HEK293 (cell line): ENCODE results near the gene VASP.

Experiments
- EGR2 ChIP-seq: fragments of 450-650 bp; formaldehyde crosslinking; IDR thresholded peaks from 2 replicates; pipeline ENCODE4 v1.5.1; 2016; ENCODE audit warnings: low read depth, missing biosample characterization, missing genetic modification characterization
- GLI4 ChIP-seq: fragments of 450-650 bp; formaldehyde crosslinking; IDR thresholded peaks from 2 replicates; pipeline ENCODE4 v1.5.1; 2016; ENCODE audit warnings: missing biosample characterization, missing genetic modification characterization
- KLF7 ChIP-seq: fragments of 450-650 bp; formaldehyde crosslinking; IDR thresholded peaks from 2 replicates; pipeline ENCODE4 v1.5.1; 2016; ENCODE audit warnings: missing biosample characterization, missing genetic modification characterization, borderline replicate concordance
- MEIS1 ChIP-seq: sonication (generic); formaldehyde crosslinking; IDR thresholded peaks from 2 replicates; pipeline ENCODE4 v1.8.1; 2022; ENCODE audit warnings: missing genetic modification reagents, mild to moderate bottlenecking, borderline replicate concordance
- SCRT2 ChIP-seq: fragments of 450-650 bp; formaldehyde crosslinking; IDR thresholded peaks from 2 replicates; pipeline ENCODE4 v1.5.1; 2016; ENCODE audit warnings: missing biosample characterization, missing genetic modification characterization
- SP7 ChIP-seq: fragments of 450-650 bp; formaldehyde crosslinking; IDR thresholded peaks from 2 replicates; pipeline ENCODE4 v1.5.1; 2016; ENCODE audit warnings: missing biosample characterization, missing genetic modification characterization
- ZFHX2 ChIP-seq: fragments of 450-650 bp; formaldehyde crosslinking; conservative IDR thresholded peaks from 2 replicates; pipeline ENCODE4 v1.5.1; 2016; ENCODE audit warnings: missing biosample characterization, missing genetic modification characterization
- ZFP69B ChIP-seq: fragments of 450-650 bp; formaldehyde crosslinking; IDR thresholded peaks from 2 replicates; pipeline ENCODE4 v1.5.1; 2016; ENCODE audit warnings: missing biosample characterization, missing genetic modification characterization
- ZNF146 ChIP-seq: fragments of 450-650 bp; formaldehyde crosslinking; IDR thresholded peaks from 2 replicates; pipeline ENCODE4 v1.5.1; 2016; ENCODE audit warnings: missing biosample characterization, missing genetic modification characterization
- ZNF169 ChIP-seq: fragments of 450-650 bp; formaldehyde crosslinking; IDR thresholded peaks from 2 replicates; pipeline ENCODE4 v1.5.1; 2016; ENCODE audit warnings: missing biosample characterization, missing genetic modification characterization
- ZNF175 ChIP-seq: fragments of 450-650 bp; formaldehyde crosslinking; IDR thresholded peaks from 2 replicates; pipeline ENCODE4 v1.5.1; 2016; ENCODE audit warnings: missing biosample characterization, missing genetic modification characterization
- ZNF184 ChIP-seq: fragments of 450-650 bp; IDR thresholded peaks from 2 replicates; pipeline ENCODE4 v1.5.1; 2018; ENCODE audit warnings: missing biosample characterization, mild to moderate bottlenecking, missing genetic modification characterization
- ZNF19 ChIP-seq: fragments of 450-650 bp; formaldehyde crosslinking; IDR thresholded peaks from 2 replicates; pipeline ENCODE4; 2016; ENCODE audit warnings: missing biosample characterization, missing genetic modification characterization, low read depth
- ZNF214 ChIP-seq: fragments of 450-650 bp; formaldehyde crosslinking; IDR thresholded peaks from 2 replicates; pipeline ENCODE4 v1.5.1; 2017; ENCODE audit warnings: missing biosample characterization, mild to moderate bottlenecking, missing genetic modification characterization, borderline replicate concordance
- ZNF23 ChIP-seq: fragments of 450-650 bp; formaldehyde crosslinking; IDR thresholded peaks from 2 replicates; pipeline ENCODE4 v1.5.1; 2016; ENCODE audit warnings: missing biosample characterization, missing genetic modification characterization, borderline replicate concordance
- ZNF394 ChIP-seq: fragments of 450-650 bp; formaldehyde crosslinking; IDR thresholded peaks from 2 replicates; pipeline ENCODE4 v1.5.1; 2016; ENCODE audit warnings: missing biosample characterization, missing genetic modification characterization, mild to moderate bottlenecking, moderate library complexity, borderline replicate concordance
- ZXDB ChIP-seq: fragments of 450-650 bp; formaldehyde crosslinking; IDR thresholded peaks from 2 replicates; pipeline ENCODE4 v1.5.1; 2016; ENCODE audit warnings: missing biosample characterization, missing genetic modification characterization
- TF ChIP-seq, protein P1 (sequence below): fragments of 450-650 bp; formaldehyde crosslinking; conservative IDR thresholded peaks from 2 replicates; pipeline ENCODE4 v1.5.1; 2016; ENCODE audit warnings: low read depth, missing biosample characterization, missing genetic modification characterization
- TF ChIP-seq, protein P2 (sequence below): fragments of 450-650 bp; formaldehyde crosslinking; IDR thresholded peaks from 2 replicates; pipeline ENCODE4; 2016; ENCODE audit warnings: missing biosample characterization, missing genetic modification characterization
- TF ChIP-seq, protein P3 (sequence below): fragments of 450-650 bp; formaldehyde crosslinking; IDR thresholded peaks from 2 replicates; pipeline ENCODE4 v1.5.1; 2017; ENCODE audit warnings: missing biosample characterization, missing genetic modification characterization
- TF ChIP-seq, protein P4 (sequence below): fragments of 450-650 bp; formaldehyde crosslinking; IDR thresholded peaks from 2 replicates; pipeline ENCODE4 v1.5.1; 2016; ENCODE audit warnings: missing biosample characterization, missing genetic modification characterization
- TF ChIP-seq, protein P5 (sequence below): fragments of 450-650 bp; formaldehyde crosslinking; IDR thresholded peaks from 2 replicates; pipeline ENCODE4 v1.5.1; 2016; ENCODE audit warnings: missing biosample characterization, missing genetic modification characterization, borderline replicate concordance
- TF ChIP-seq, protein P6 (sequence below): fragments of 450-650 bp; formaldehyde crosslinking; IDR thresholded peaks from 2 replicates; pipeline ENCODE4 v1.5.1; 2017; ENCODE audit warnings: missing biosample characterization, missing genetic modification characterization

The VASP gene

DNA sequence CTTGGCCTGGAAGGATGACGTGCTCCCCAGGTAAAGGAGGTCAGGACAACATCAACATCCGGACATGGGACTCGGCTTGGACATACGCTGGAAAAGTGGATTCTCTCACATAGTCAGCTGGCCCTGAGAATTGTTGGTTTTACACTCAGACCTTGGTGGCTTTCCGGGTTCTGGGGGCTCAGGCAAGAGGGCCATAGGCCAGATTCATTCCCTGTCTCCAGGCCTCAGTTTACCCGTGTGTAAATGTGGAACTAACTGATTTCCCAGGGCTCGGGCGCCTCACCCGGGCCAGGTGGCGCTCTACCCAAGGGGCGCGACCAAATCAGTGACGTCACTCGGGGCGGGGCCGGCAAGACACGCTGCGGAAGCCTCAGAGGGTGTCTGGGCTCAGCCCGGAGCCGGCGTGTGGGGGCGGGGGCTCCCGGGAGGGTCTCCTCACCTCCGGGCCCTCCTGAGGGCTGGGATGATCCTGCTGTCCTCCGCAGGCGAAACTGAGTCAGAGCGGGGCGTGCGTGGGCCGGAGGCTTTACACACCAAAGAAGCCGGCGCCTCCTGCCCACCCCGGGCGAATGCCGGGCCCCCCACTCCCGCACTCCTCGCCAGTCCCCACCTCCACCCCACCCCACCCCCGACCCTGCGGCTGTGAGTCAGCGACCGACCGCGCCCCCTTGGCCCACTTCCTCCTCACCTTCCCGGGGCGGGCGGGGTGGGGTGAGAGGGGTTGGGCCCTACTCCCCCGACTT, 862 bp upstream of the VASP start (continued):
- TF ChIP-seq, protein P1, sequence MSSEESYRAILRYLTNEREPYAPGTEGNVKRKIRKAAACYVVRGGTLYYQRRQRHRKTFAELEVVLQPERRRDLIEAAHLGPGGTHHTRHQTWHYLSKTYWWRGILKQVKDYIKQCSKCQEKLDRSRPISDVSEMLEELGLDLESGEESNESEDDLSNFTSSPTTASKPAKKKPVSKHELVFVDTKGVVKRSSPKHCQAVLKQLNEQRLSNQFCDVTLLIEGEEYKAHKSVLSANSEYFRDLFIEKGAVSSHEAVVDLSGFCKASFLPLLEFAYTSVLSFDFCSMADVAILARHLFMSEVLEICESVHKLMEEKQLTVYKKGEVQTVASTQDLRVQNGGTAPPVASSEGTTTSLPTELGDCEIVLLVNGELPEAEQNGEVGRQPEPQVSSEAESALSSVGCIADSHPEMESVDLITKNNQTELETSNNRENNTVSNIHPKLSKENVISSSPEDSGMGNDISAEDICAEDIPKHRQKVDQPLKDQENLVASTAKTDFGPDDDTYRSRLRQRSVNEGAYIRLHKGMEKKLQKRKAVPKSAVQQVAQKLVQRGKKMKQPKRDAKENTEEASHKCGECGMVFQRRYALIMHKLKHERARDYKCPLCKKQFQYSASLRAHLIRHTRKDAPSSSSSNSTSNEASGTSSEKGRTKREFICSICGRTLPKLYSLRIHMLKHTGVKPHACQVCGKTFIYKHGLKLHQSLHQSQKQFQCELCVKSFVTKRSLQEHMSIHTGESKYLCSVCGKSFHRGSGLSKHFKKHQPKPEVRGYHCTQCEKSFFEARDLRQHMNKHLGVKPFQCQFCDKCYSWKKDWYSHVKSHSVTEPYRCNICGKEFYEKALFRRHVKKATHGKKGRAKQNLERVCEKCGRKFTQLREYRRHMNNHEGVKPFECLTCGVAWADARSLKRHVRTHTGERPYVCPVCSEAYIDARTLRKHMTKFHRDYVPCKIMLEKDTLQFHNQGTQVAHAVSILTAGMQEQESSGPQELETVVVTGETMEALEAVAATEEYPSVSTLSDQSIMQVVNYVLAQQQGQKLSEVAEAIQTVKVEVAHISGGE = 0 out of 2 replicates have a peak, but pooled peaks have one; percentile 29
- TF ChIP-seq, protein P2, sequence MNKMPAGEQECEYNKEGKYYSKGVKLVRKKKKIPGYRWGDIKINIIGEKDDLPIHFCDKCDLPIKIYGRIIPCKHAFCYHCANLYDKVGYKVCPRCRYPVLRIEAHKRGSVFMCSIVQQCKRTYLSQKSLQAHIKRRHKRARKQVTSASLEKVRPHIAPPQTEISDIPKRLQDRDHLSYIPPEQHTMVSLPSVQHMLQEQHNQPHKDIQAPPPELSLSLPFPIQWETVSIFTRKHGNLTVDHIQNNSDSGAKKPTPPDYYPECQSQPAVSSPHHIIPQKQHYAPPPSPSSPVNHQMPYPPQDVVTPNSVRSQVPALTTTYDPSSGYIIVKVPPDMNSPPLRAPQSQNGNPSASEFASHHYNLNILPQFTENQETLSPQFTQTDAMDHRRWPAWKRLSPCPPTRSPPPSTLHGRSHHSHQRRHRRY (tag by site-specific recombination) = no peak
- no peak for TF ChIP-seq ZFP69B (tag by site-specific recombination)
- no peak for TF ChIP-seq ZNF23 (tag by site-specific recombination)
- no peak for TF ChIP-seq MEIS1 (CRISPR knock-in tag)
- no peak; the same call in 1 of the 2 replicates for TF ChIP-seq ZNF394 (tag by site-specific recombination)
- no peak for TF ChIP-seq ZNF214 (tag by site-specific recombination)
- peak; percentile 28; the same call in 1 of the 2 replicates for TF ChIP-seq ZXDB (tag by site-specific recombination)
- TF ChIP-seq ZFHX2 (tag by site-specific recombination) = peak; percentile 96
- TF ChIP-seq, protein P3, sequence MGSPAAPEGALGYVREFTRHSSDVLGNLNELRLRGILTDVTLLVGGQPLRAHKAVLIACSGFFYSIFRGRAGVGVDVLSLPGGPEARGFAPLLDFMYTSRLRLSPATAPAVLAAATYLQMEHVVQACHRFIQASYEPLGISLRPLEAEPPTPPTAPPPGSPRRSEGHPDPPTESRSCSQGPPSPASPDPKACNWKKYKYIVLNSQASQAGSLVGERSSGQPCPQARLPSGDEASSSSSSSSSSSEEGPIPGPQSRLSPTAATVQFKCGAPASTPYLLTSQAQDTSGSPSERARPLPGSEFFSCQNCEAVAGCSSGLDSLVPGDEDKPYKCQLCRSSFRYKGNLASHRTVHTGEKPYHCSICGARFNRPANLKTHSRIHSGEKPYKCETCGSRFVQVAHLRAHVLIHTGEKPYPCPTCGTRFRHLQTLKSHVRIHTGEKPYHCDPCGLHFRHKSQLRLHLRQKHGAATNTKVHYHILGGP (tag by site-specific recombination) = no peak
- no peak for TF ChIP-seq ZNF146
- TF ChIP-seq EGR2 (tag by site-specific recombination) = peak; percentile 95
- TF ChIP-seq ZNF169 (tag by site-specific recombination) = no peak
- no peak for TF ChIP-seq ZNF184
- TF ChIP-seq, protein P4, sequence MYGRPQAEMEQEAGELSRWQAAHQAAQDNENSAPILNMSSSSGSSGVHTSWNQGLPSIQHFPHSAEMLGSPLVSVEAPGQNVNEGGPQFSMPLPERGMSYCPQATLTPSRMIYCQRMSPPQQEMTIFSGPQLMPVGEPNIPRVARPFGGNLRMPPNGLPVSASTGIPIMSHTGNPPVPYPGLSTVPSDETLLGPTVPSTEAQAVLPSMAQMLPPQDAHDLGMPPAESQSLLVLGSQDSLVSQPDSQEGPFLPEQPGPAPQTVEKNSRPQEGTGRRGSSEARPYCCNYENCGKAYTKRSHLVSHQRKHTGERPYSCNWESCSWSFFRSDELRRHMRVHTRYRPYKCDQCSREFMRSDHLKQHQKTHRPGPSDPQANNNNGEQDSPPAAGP = peak; percentile 46; the same call in 1 of the 2 replicates
- TF ChIP-seq SP7 (tag by site-specific recombination) = peak; percentile 55; the same call in 1 of the 2 replicates
- TF ChIP-seq ZNF175 (tag by site-specific recombination) = no peak
- 0 out of 2 replicates have a peak, but pooled peaks have one; percentile 62 for TF ChIP-seq KLF7 (tag by site-specific recombination)
- TF ChIP-seq GLI4 (tag by site-specific recombination) = no peak
- no peak for TF ChIP-seq ZNF19 (tag by site-specific recombination)
- TF ChIP-seq, protein P5, sequence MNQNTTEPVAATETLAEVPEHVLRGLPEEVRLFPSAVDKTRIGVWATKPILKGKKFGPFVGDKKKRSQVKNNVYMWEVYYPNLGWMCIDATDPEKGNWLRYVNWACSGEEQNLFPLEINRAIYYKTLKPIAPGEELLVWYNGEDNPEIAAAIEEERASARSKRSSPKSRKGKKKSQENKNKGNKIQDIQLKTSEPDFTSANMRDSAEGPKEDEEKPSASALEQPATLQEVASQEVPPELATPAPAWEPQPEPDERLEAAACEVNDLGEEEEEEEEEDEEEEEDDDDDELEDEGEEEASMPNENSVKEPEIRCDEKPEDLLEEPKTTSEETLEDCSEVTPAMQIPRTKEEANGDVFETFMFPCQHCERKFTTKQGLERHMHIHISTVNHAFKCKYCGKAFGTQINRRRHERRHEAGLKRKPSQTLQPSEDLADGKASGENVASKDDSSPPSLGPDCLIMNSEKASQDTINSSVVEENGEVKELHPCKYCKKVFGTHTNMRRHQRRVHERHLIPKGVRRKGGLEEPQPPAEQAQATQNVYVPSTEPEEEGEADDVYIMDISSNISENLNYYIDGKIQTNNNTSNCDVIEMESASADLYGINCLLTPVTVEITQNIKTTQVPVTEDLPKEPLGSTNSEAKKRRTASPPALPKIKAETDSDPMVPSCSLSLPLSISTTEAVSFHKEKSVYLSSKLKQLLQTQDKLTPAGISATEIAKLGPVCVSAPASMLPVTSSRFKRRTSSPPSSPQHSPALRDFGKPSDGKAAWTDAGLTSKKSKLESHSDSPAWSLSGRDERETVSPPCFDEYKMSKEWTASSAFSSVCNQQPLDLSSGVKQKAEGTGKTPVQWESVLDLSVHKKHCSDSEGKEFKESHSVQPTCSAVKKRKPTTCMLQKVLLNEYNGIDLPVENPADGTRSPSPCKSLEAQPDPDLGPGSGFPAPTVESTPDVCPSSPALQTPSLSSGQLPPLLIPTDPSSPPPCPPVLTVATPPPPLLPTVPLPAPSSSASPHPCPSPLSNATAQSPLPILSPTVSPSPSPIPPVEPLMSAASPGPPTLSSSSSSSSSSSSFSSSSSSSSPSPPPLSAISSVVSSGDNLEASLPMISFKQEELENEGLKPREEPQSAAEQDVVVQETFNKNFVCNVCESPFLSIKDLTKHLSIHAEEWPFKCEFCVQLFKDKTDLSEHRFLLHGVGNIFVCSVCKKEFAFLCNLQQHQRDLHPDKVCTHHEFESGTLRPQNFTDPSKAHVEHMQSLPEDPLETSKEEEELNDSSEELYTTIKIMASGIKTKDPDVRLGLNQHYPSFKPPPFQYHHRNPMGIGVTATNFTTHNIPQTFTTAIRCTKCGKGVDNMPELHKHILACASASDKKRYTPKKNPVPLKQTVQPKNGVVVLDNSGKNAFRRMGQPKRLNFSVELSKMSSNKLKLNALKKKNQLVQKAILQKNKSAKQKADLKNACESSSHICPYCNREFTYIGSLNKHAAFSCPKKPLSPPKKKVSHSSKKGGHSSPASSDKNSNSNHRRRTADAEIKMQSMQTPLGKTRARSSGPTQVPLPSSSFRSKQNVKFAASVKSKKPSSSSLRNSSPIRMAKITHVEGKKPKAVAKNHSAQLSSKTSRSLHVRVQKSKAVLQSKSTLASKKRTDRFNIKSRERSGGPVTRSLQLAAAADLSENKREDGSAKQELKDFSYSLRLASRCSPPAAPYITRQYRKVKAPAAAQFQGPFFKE (tag by site-specific recombination) = no peak
- TF ChIP-seq, protein P6, sequence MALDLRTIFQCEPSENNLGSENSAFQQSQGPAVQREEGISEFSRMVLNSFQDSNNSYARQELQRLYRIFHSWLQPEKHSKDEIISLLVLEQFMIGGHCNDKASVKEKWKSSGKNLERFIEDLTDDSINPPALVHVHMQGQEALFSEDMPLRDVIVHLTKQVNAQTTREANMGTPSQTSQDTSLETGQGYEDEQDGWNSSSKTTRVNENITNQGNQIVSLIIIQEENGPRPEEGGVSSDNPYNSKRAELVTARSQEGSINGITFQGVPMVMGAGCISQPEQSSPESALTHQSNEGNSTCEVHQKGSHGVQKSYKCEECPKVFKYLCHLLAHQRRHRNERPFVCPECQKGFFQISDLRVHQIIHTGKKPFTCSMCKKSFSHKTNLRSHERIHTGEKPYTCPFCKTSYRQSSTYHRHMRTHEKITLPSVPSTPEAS (tag by site-specific recombination) = no peak
- no peak for TF ChIP-seq SCRT2 (tag by site-specific recombination)
